ES-I3 (cell line): ENCODE measurements around the gene CEP112.
A peak's percentile ranks its signal among the peaks of the same experiment; 100 is the strongest.

Source experiments
- H3K36me3 ChIP-seq: 2 replicates; pipeline ENCODE4 v1.6.1; 2013; ENCODE audit warnings: mild to moderate bottlenecking, low read length, control low read depth, moderate library complexity; ENCODE audit not compliant: insufficient read depth
- H3K4me1 ChIP-seq: 2 replicates; pipeline ENCODE4 v1.6.1; 2013; ENCODE audit warnings: mild to moderate bottlenecking, control low read depth, low read length; ENCODE audit not compliant: insufficient read depth
- H3K9ac ChIP-seq: 2 replicates; pipeline ENCODE4 v1.6.1; 2013; ENCODE audit warnings: low read depth, mild to moderate bottlenecking, low read length, moderate library complexity
- H3K9me3 ChIP-seq: 2 replicates; pipeline ENCODE4 v1.6.1; 2013; ENCODE audit warnings: mild to moderate bottlenecking, low read length, moderate library complexity; ENCODE audit not compliant: control insufficient read depth, insufficient read depth

Gene CEP112

GRCh38 chr17:66221755-66222530 lies 30.0 kb upstream of the CEP112 start:
- H3K36me3 ChIP-seq: no peaks in the 10 kb centered on the region
- H3K4me1 ChIP-seq: no peaks in the 10 kb centered on the region
- no peaks in the 10 kb centered on the region for H3K9me3 ChIP-seq

GRCh38 chr17:66221343-66221742 lies 29.4 kb upstream of the CEP112 start:
- no peak overlapping the region for H3K9ac ChIP-seq
- no peaks in the 10 kb centered on the region for H3K9me3 ChIP-seq
- H3K36me3 ChIP-seq: no peaks in the 10 kb centered on the region
- no peaks in the 10 kb centered on the region for H3K4me1 ChIP-seq

More at GRCh38 chr17:66221755-66222530, 30.0 kb upstream of the CEP112 start:
- H3K9ac ChIP-seq: no peak overlapping the region

- no peaks in the 10 kb centered on the region for H3K4me1 ChIP-seq
- no peak overlapping the region for H3K9ac ChIP-seq
- no peaks in the 10 kb centered on the region for H3K36me3 ChIP-seq
- no peaks in the 10 kb centered on the region for H3K9me3 ChIP-seq
Observed at GRCh38 chr17:66220079-66220835, 28.3 kb upstream of the CEP112 start.

DNA sequence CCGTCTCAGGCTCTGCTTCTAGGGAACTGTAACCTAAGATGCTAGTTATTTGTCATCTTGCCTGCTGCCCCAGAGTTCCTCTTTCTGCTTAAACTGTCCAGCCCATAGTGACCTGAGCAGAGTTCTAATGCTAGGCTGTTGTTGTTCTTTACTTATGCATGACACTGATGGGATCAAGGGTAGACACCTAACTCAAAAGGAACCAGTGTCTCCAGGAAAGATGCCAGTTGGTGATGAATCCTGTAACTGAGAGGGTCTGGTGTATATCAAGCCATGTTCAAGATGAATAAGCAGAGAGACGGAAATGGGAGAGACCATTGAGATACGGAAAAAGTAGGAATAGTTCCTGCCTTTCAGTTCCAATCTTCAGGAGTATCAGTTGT lies 23.6 kb upstream of the CEP112 start:
- Histone ChIP-seq H3K9ac (no peak overlapping the region), H3K36me3 (no peaks in the 10 kb centered on the region), H3K9me3 (no peaks in the 10 kb centered on the region), H3K4me1 (0 out of 2 replicates have a peak, but pooled peaks cover under 1% of the 10 kb centered on the region)

DNA sequence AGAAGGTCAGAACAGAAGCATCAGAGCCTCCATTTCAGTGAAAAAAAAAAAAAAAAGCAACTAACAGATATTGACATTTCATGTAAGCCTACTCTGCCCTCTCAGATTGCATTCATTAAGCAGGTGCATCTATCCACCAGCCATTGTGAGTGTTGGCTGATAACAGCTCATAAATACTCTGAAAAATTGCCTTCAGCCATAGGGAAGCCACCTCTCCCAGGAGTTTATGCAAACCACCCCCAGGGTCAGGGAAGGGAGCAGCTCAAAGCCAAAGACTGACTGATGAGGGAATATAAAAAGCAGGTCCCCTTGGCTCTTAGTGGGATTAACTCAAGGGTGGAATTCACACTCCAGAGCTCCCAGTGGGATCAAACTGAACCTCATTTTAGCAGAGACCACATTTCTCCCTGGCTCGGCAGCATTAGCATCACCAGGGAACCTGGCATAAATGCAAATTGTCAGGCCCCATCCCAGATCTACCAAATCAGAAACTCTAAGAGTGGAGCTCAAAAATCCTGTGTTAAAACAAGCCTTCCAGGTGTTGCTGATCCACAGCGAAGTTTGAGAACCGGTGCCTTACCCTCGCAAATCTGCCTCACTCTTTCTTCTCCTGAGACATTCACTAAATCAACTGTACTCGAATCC lies 23.1 kb upstream of the CEP112 start:
- Histone ChIP-seq H3K4me1 (0 out of 2 replicates have a peak, but pooled peaks cover 4% of the 10 kb centered on the region), H3K9ac (no peak overlapping the region), H3K9me3 (no peaks in the 10 kb centered on the region), H3K36me3 (no peaks in the 10 kb centered on the region)

- H3K9ac ChIP-seq: no peak overlapping the region
- H3K9me3 ChIP-seq: peaks cover 8% of the 10 kb centered on the region; the same call in 1 of the 2 replicates
- H3K4me1 ChIP-seq: peaks cover 4% of the 10 kb centered on the region; the same call in 1 of the 2 replicates
- no peaks in the 10 kb centered on the region for H3K36me3 ChIP-seq
Observed at GRCh38 chr17:66211047-66211810, 19.3 kb upstream of the CEP112 start.

GRCh38 chr17:66210208-66210574 lies 18.3 kb upstream of the CEP112 start:
- H3K4me1 ChIP-seq: peaks cover 4% of the 10 kb centered on the region; the same call in 1 of the 2 replicates
- H3K36me3 ChIP-seq: no peaks in the 10 kb centered on the region
- peaks cover 8% of the 10 kb centered on the region; the same call in 1 of the 2 replicates for H3K9me3 ChIP-seq
- H3K9ac ChIP-seq: no peak overlapping the region

DNA sequence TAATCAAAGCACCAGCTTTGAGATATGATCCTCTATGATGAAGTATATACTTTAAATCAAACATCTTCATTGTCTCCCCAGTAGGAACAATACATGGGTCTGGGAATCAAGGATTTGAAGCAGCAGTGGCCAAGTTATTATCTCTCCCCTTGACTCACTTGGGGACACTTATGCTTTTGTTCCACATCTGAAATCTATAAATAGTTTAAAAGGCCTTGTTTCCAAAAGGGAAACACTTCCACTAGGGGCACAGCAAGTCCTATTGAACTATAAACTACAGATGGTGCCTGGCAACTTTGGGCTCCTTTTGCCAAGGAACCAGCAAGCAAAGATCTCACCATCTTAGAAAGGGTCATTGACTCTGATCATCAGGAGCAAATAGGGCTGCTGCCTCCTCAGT lies 16.0 kb upstream of the CEP112 start:
- H3K9me3 ChIP-seq: peaks cover 8% of the 10 kb centered on the region; the same call in 1 of the 2 replicates
- no peak overlapping the region for H3K9ac ChIP-seq
- peaks cover 4% of the 10 kb centered on the region for H3K4me1 ChIP-seq
- no peaks in the 10 kb centered on the region for H3K36me3 ChIP-seq

GRCh38 chr17:66203274-66204015 lies 11.5 kb upstream of the CEP112 start:
- peaks cover 3% of the 10 kb centered on the region; the same call in 1 of the 2 replicates for H3K9me3 ChIP-seq
- H3K36me3 ChIP-seq: no peaks in the 10 kb centered on the region
- H3K4me1 ChIP-seq: no peaks in the 10 kb centered on the region; the same call in 1 of the 2 replicates
- no peak overlapping the region for H3K9ac ChIP-seq

- H3K36me3 ChIP-seq: no peaks in the 10 kb centered on the region
- H3K9ac ChIP-seq: no peak overlapping the region
- no peaks in the 10 kb centered on the region; the same call in 1 of the 2 replicates for H3K4me1 ChIP-seq
- no peaks in the 10 kb centered on the region for H3K9me3 ChIP-seq
Observed at GRCh38 chr17:66200685-66201092, 8.8 kb upstream of the CEP112 start.

DNA sequence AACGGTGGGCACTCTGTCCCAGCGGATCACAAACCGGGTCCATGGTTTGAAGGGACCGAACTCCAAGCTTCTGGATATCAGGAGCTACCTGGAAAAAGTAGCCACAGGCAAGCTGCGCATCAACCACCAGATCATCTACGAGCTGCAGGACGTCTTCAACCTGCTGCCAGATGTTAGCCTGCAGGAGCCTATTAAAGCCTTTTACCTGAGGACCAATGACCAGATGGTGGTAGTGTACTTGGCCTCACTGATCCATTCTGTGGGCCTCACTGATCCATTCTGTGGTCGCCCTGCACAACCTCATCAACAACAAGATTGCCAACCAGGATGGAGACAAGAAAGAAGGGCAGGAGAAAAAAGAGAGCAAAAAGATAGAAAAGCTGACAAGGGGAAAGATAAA lies 6.3 kb upstream of the CEP112 start:
- Histone ChIP-seq H3K4me1 (no peaks in the 10 kb centered on the region), H3K9ac (no peak overlapping the region), H3K36me3 (no peaks in the 10 kb centered on the region), H3K9me3 (no peaks in the 10 kb centered on the region)

- Histone ChIP-seq H3K36me3 (no peaks in the 10 kb centered on the region), H3K4me1 (no peaks in the 10 kb centered on the region), H3K9me3 (no peaks in the 10 kb centered on the region), H3K9ac (peak overlapping the region; percentile 94; the same call in 1 of the 2 replicates)
Observed at GRCh38 chr17:66192378-66192687, 400 bp upstream of the CEP112 start.

DNA sequence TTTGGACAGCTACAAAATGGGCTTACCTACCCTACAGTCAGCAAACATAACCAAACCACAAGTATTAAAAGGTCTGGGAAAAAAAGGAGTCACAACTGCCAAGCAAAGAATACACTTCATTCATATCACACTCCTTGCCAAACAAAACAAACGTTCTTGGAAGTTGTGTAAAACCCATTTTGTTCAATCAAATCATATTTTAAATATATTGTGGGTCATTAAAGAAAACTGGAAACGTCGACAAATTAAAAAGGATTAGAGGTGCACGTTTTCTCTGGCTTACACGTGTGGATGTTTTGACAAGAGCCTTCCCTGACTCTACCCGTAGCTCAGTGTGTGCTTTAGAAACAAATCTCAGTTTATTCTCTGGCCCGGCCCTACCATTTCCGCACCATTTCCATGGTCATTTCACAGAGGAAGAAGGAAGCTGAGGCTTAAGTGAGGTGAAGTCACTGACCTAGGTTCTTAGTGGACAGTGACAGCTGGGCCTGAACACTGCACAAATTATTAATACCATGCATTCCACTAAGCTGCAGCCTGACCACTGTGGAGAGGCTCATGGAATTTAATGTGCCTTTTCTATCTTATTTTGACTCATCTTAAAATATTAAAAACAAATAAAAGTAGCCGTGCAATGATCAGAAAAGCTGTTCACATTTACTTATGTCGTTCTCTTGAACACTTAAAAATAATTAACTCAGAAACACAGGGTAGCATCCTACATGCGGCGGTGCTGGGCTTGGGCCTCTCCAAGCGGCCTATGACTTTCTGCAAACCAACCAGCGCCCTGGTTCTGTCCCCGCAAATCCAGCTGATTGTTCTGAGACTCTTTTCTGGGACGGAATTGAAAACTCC lies 968 bp downstream of the CEP112 start:
- H3K9me3 ChIP-seq: no peaks in the 10 kb centered on the region
- H3K4me1 ChIP-seq: no peaks in the 10 kb centered on the region
- H3K9ac ChIP-seq: peak overlapping the region; percentile 94

More for the DNA sequence above, 968 bp downstream of the CEP112 start:
- H3K36me3 ChIP-seq: no peaks in the 10 kb centered on the region
